NCI-H2107 treated with DMSO at 0.1 percent for 48 hours (cell line): ENCODE data around the gene SNX1.
A peak's percentile ranks its signal among the peaks of the same experiment; 100 is the strongest.

ENCODE experiments used
- DNase-seq: peaks from one replicate; lab custom pipeline; 2025; ENCODE audit not compliant: unreplicated experiment; lab: John Stamatoyannopoulos, UW

Gene SNX1

GRCh38 chr15:64146041-64146440 lies 50.3 kb downstream of the SNX1 start:
- DNase-seq = no peak

DNA sequence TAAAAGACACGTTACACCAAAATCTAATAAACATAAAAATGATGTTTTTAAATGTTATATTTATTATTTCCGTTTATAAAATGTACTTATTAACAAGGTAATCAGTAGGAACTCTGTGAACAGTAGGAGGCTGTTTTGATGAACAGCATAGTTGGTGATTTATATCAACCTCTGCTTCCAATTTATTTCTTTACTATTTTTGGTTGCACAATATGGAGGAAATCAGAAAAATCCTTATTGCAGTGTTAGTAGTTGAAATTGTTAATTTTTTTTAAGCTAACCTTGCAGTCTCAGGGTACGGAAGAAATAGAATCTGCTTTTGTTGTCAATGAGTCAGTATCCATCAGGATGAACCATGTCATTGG lies 50.7 kb downstream of the SNX1 start:
- DNase-seq = no peak

- no peak for DNase-seq
These were observed 51.3 kb downstream of the SNX1 start for GRCh38 chr15:64146885-64147681.

GRCh38 chr15:64148168-64148567 lies 52.4 kb downstream of the SNX1 start:
- DNase-seq = no peak

DNA sequence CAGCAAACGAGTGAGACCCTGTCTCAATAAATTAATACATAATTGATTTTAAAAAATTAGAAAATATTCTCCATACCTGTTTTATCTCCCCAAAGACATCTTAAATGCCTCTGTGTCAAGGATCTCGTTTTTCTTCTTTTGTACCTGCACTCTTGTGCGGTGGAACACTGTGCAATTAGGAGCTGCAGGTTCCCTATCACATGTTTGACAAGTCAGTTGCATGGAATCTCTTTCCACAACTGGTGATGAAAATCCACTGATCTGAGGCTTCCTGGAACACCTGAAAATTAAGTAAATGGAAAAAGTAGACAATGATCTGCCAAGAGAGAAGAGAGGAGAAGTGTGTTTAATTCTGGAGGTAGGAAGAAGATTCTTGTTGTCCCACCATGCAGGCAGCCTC lies 52.8 kb downstream of the SNX1 start:
- no peak for DNase-seq

GRCh38 chr15:64149424-64149823 lies 53.6 kb downstream of the SNX1 start:
- no peak for DNase-seq

DNA sequence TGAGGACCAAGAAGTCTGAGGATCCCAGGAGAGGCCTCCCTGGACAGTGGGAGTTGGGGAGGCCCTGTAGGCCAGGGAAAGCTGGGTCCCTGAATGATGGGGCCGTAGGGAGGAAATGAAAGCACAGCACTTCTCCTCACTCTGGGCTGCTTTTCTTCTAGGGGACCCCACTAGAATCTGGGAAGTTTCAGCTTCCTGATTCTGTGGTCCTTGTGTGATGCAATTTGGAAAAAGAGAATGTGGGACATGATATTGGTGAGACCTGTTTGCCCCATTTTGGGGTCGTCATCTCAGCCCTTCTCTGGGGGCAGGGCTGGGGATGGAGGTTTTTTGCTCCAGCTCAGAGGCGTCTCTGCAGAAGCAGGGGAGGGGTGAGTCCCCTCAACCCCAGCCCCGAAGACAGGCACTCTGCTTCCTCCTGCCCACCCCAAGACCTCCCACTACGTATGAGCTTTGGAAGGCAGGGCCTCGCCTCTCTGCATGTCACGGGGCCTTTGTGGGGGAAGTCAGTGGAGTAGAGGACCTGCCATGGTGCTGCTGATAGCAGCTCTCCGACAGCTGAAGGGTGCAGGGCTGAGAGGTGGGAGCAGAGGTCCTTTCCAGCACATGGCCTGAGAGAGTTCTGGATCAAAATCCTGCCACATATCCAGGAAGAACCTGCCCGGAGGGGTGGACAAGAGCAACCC lies 54.3 kb downstream of the SNX1 start:
- no peak for DNase-seq

- no peak for DNase-seq
These were observed 56.1 kb downstream of the SNX1 start, which contains the start of gene SNX22 for GRCh38 chr15:64151727-64152506. Gene SNX22, plus strand, starts transcription at chr15:64151731. Its CDS starts 45 bp downstream, at chr15:64151776.

GRCh38 chr15:64152507-64153387 lies 57.0 kb downstream of the SNX1 start:
- no peak for DNase-seq

- peak; percentile 58 for DNase-seq
These were observed 57.9 kb downstream of the SNX1 start for GRCh38 chr15:64153480-64154367.

DNA sequence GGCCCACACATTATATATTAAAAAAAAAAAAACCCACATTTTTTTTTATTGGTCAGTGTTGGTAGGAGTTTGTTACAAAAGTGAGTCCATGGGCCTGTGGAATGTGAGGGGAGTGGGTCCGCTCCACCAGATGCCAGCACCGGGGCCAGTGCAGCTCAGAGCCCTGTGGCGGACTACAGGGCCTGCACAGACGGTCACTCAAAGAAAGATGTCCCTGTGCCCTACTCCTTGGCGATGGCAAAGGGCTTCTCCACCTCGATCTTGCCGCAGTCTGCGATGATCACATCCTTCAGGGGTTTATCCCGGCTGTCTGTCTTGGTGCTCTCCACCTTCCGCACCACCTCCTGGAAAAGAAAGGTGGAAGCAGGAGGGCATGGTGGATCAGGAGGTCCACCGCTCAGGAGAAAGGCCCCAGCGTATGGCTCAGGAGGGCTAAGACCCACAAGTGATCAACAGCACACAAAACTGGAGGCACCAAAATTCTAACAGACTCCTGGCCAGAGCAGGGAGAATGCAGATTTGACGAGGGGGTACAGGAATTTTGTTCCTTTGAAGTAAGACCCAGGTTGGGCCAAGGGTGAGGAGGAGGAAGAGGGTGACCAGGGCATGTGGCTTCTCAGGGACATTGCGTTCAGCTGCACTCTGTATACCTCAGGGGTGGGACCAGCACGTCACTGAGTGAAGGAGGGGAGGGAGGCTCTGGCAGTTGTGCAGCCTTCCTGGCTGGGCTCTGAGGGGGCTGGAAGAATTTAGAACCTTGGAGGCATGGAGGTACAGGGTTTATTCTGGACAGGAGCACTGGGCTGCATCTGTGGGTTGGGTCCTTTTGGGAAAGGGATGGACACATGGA lies 60.2 kb downstream of the SNX1 start:
- no peak for DNase-seq

DNA sequence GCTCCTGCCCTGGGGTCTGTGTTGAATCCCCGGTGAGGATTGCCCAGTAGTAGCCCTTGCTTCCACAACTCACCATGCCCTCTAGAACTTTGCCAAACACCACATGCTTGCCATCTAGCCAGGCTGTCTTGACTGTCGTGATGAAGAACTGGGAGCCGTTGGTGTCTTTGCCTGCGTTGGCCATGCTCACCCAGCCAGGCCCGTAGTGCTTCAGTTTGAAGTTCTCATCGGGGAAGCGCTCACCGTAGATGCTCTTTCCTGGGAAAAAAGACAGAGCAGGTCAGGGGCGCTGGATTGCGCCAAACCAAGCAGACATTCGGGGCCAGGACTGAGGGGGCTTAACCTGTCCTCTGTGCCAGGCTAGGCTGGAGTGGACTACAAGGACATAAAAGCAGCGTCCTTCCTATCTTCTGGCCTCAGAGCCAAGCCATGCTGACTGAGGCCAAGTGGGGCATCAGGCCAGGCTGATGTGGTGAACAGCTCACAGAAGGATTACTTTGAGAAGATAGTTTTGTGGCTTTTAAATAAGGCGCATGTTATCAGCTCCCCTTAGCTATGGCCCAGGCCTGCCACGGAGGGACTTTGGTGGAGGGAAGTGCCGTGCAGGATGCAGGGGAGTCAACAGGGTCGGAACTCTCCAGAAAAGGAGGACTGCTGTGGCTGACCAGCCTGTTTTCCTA lies 61.0 kb downstream of the SNX1 start:
- no peak for DNase-seq

GRCh38 chr15:64157599-64158125 lies 61.9 kb downstream of the SNX1 start:
- DNase-seq = no peak

- DNase-seq = no peak
These were observed 62.8 kb downstream of the SNX1 start for GRCh38 chr15:64158363-64159134.

GRCh38 chr15:64161688-64162477 lies 66.1 kb downstream of the SNX1 start:
- DNase-seq = no peak

- no peak for DNase-seq
These were observed 66.7 kb downstream of the SNX1 start for GRCh38 chr15:64162478-64162868.
